Loucy (cell line): ENCODE results near the gene MCOLN1.

Experiments used
- EZH2phosphoT487 ChIP-seq: fragments of 200-600 bp; IDR thresholded peaks from 2 replicates; pipeline ENCODE4 v1.6.1; 2018; ENCODE audit warnings: antibody characterized with exemption, mild to moderate bottlenecking, moderate library complexity, borderline replicate concordance
- TF ChIP-seq, protein P1 (sequence below): fragments of 200-600 bp; sonication (generic); conservative IDR thresholded peaks from 2 replicates; pipeline ENCODE4 v1.5.1; 2014; ENCODE audit warnings: mild to moderate bottlenecking, antibody characterized with exemption, low read length

DNA sequence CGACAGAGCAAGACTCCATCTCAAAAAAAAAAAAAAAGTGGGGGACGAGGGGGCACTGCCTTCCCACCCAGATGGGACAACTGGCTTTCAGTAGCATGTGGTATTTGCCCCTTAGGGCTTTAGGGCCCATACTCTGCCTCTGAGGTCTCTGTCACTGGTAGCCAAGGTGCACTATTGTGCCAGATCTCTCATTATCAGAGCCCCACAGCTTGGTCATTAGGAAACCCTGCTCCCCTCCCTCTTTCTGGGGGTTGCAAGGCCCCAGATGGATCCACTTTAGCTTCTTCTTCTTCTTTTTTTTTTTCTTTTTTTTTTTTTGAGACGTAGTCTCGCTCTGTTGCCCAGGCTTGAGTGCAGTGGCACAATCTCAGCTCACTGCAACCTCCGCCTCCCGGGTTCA, 17.7 kb upstream of the MCOLN1 start:
- TF ChIP-seq, protein P1, sequence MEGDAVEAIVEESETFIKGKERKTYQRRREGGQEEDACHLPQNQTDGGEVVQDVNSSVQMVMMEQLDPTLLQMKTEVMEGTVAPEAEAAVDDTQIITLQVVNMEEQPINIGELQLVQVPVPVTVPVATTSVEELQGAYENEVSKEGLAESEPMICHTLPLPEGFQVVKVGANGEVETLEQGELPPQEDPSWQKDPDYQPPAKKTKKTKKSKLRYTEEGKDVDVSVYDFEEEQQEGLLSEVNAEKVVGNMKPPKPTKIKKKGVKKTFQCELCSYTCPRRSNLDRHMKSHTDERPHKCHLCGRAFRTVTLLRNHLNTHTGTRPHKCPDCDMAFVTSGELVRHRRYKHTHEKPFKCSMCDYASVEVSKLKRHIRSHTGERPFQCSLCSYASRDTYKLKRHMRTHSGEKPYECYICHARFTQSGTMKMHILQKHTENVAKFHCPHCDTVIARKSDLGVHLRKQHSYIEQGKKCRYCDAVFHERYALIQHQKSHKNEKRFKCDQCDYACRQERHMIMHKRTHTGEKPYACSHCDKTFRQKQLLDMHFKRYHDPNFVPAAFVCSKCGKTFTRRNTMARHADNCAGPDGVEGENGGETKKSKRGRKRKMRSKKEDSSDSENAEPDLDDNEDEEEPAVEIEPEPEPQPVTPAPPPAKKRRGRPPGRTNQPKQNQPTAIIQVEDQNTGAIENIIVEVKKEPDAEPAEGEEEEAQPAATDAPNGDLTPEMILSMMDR, result no peak
- no peak for TF ChIP-seq EZH2phosphoT487
